ENCODE results near the gene PRKCA.

GRCh38 chr17:66283296-66283934 is 19.0 kb upstream of the PRKCA start:
- TF ChIP-seq CTCF (IDR thresholded peaks at IDR 0.05): no peak
- TF ChIP-seq CREM (CRISPR knock-in tag; IDR thresholded peaks at IDR 0.05): no peak
- TF ChIP-seq ETV6 (CRISPR knock-in tag; IDR thresholded peaks at IDR 0.05): no peak
- TF ChIP-seq JUN (CRISPR knock-in tag; IDR thresholded peaks at IDR 0.05): no peak

All from WTC11 (cell line).